Panc1 (cell line): ENCODE measurements around the gene FGFR4. TPM values are rescaled to one million over a fixed set of nuclear protein-coding genes. Genes with fewer than 3 reads are reported as not detected.

Source experiments
- ATAC-seq: fragments of 200-7000 bp; cut with Tn5 transposase; 2 replicates; pipeline ENCODE4 v1.9.1; 2020; ENCODE audit warnings: mild to moderate bottlenecking, moderate library complexity
- BruUV-seq: library from RNA; stranded (reverse); fragments of 400-500 nt; replicated peaks from 2 replicates; lab custom pipeline; 2021; lab: Mats Ljungman, UMichigan
- CTCF ChIA-PET: fragments of 300-600 bp; sonication (Branson Sonifier 250); formaldehyde crosslinking; loops from one replicate; lab custom pipeline; 2022; ENCODE audit warnings: antibody characterized with exemption; lab: Charles Lee
- POLR2A ChIA-PET: fragments of 300-600 bp; sonication (Branson Sonifier 250); formaldehyde crosslinking; loops from one replicate; lab custom pipeline; 2022; ENCODE audit warnings: antibody characterized with exemption; lab: Charles Lee
- DNase-seq: peaks from one replicate; pipeline ENCODE4 v3.0.0-alpha.2; 2010; ENCODE audit warnings: low read depth, low spot score
- H3K27ac ChIP-seq: 2 replicates; pipeline ENCODE4 v1.5.1; 2011; ENCODE audit warnings: mild to moderate bottlenecking, low read length, inconsistent platforms
- H3K27me3 ChIP-seq: fragments of 200-500 bp; sonication (Bioruptor generic); 2 replicates; pipeline ENCODE4 v1.6.0; 2014; ENCODE audit warnings: low read length, inconsistent platforms; ENCODE audit not compliant: control insufficient read depth, insufficient read depth
- H3K36me3 ChIP-seq: fragments of 200-500 bp; sonication (Bioruptor generic); 2 replicates; pipeline ENCODE4 v1.5.1; 2014; ENCODE audit warnings: inconsistent platforms, mild to moderate bottlenecking, low read length, moderate library complexity; ENCODE audit not compliant: control insufficient read depth, insufficient read depth
- H3K4me1 ChIP-seq: 2 replicates; pipeline ENCODE4 v1.5.1; 2011; ENCODE audit warnings: inconsistent platforms, mild to moderate bottlenecking, low read length, moderate library complexity; ENCODE audit not compliant: control insufficient read depth, insufficient read depth
- H3K4me3 ChIP-seq, 2 experiments: 2 replicates each; pipeline ENCODE4 v1.5.1; 2011 to 2012; ENCODE audit warnings: low read depth in 2 of 2, low read length in 2 of 2, mild to moderate bottlenecking in 2 of 2, inconsistent platforms in 1 of 2, moderate library complexity in 1 of 2
- H3K9me3 ChIP-seq: fragments of 200-500 bp; sonication (Bioruptor generic); 2 replicates; pipeline ENCODE4 v1.5.1; 2014; ENCODE audit warnings: low read depth, mild to moderate bottlenecking, inconsistent platforms, low read length, moderate library complexity; ENCODE audit not compliant: control insufficient read depth, insufficient read depth
- POLR2AphosphoS5 ChIP-seq: IDR thresholded peaks from 2 replicates; pipeline ENCODE4 v1.6.1; 2012; ENCODE audit warnings: mild to moderate bottlenecking, low read depth, low read length, moderate library complexity
- SIN3A ChIP-seq: IDR thresholded peaks from 2 replicates; pipeline ENCODE4 v1.6.1; 2012; ENCODE audit warnings: low read depth, mild to moderate bottlenecking, low read length, moderate library complexity, borderline replicate concordance; ENCODE audit not compliant: insufficient read depth
- TCF7L2 ChIP-seq: IDR thresholded peaks from 2 replicates; pipeline ENCODE4 v1.6.1; 2011; ENCODE audit warnings: mild to moderate bottlenecking, low read depth, low read length, inconsistent platforms
- in situ Hi-C: cut with HindIII; loops from 2 replicates; pipeline ENCODE4 v1.10.0; 2016; ENCODE audit warnings: low sequenced_read_pairs, low pct_unique_long_range_greater_than_20kb
- intact Hi-C: fragments of 100-400 bp; cut with micrococcal nuclease; formaldehyde crosslinking; loops from one replicate; pipeline ENCODE4 v1.10.0; 2022; ENCODE audit not compliant: unreplicated experiment
- total RNA-seq: library from RNA; stranded (reverse); gene quantifications from one replicate; pipeline ENCODE4 v1.2.1, GENCODE V29; 2021; ENCODE audit not compliant: unreplicated experiment
- TF ChIP-seq, protein P1 (sequence below): fragments of 450-650 bp; IDR thresholded peaks from 2 replicates; pipeline ENCODE4 v1.5.1; 2017; ENCODE audit warnings: mild to moderate bottlenecking
- TF ChIP-seq, protein P2 (sequence below), 2 experiments: IDR thresholded peaks; 2 replicates each; pipeline ENCODE4 v1.6.1; 2011 to 2012; ENCODE audit warnings: low read depth in 2 of 2, control low read depth in 1 of 2, low read length in 1 of 2, mild to moderate bottlenecking in 1 of 2, moderate library complexity in 1 of 2; ENCODE audit not compliant: insufficient read depth in 1 of 2

FGFR4 gene
- total RNA-seq, 1 experiment from 2014 or later = 7.5 TPM

DNA sequence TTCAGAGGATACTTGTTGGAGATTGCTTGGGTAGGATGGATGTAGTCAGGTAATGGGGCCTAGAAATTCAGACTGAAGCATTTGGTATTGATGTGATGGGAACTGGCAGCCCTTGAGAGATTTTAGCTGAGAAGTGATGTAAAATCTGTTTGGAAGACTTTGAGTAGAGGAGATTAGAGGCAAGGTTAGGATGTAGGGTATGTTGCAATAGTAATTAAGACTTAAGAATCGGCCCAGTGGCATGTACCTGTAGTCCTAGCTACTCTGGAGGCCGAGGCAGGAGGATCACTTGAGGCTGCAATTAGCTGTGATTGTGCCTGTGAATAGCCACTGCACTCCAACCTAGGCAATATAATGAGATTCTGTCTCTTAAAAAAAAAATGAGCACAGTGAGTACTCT, 53.6 kb downstream of the FGFR4 start:
- H3K4me3 ChIP-seq = no peak overlapping the region
- TF ChIP-seq POLR2AphosphoS5 = no peak
- TF ChIP-seq TCF7L2 = no peak
- TF ChIP-seq, protein P1, sequence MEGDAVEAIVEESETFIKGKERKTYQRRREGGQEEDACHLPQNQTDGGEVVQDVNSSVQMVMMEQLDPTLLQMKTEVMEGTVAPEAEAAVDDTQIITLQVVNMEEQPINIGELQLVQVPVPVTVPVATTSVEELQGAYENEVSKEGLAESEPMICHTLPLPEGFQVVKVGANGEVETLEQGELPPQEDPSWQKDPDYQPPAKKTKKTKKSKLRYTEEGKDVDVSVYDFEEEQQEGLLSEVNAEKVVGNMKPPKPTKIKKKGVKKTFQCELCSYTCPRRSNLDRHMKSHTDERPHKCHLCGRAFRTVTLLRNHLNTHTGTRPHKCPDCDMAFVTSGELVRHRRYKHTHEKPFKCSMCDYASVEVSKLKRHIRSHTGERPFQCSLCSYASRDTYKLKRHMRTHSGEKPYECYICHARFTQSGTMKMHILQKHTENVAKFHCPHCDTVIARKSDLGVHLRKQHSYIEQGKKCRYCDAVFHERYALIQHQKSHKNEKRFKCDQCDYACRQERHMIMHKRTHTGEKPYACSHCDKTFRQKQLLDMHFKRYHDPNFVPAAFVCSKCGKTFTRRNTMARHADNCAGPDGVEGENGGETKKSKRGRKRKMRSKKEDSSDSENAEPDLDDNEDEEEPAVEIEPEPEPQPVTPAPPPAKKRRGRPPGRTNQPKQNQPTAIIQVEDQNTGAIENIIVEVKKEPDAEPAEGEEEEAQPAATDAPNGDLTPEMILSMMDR = no peak
- TF ChIP-seq, protein P2, sequence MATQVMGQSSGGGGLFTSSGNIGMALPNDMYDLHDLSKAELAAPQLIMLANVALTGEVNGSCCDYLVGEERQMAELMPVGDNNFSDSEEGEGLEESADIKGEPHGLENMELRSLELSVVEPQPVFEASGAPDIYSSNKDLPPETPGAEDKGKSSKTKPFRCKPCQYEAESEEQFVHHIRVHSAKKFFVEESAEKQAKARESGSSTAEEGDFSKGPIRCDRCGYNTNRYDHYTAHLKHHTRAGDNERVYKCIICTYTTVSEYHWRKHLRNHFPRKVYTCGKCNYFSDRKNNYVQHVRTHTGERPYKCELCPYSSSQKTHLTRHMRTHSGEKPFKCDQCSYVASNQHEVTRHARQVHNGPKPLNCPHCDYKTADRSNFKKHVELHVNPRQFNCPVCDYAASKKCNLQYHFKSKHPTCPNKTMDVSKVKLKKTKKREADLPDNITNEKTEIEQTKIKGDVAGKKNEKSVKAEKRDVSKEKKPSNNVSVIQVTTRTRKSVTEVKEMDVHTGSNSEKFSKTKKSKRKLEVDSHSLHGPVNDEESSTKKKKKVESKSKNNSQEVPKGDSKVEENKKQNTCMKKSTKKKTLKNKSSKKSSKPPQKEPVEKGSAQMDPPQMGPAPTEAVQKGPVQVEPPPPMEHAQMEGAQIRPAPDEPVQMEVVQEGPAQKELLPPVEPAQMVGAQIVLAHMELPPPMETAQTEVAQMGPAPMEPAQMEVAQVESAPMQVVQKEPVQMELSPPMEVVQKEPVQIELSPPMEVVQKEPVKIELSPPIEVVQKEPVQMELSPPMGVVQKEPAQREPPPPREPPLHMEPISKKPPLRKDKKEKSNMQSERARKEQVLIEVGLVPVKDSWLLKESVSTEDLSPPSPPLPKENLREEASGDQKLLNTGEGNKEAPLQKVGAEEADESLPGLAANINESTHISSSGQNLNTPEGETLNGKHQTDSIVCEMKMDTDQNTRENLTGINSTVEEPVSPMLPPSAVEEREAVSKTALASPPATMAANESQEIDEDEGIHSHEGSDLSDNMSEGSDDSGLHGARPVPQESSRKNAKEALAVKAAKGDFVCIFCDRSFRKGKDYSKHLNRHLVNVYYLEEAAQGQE (IDR thresholded peaks at IDR 0.05; ENCODE audit: insufficient read depth in 1 of 2, low read depth in 2 of 2, low read length in 1 of 2) = no peak
- TF ChIP-seq SIN3A = no peak
- in situ Hi-C loops (no loop called here), intact Hi-C loops (no loop called here)
- peaks cover 19% of the 10 kb centered on the region for H3K4me1 ChIP-seq
- ChIA-PET CTCF (no interaction called here), POLR2A (no interaction called here)
- H3K36me3 ChIP-seq = peaks cover 18% of the 10 kb centered on the region
- no peak for DNase-seq
- H3K9me3 ChIP-seq = no peaks in the 10 kb centered on the region
- TSS peak; percentile 35 for BruUV-seq
- no peaks in the 10 kb centered on the region for H3K27me3 ChIP-seq
- ATAC-seq = no peak
- no peak overlapping the region for H3K27ac ChIP-seq

DNA sequence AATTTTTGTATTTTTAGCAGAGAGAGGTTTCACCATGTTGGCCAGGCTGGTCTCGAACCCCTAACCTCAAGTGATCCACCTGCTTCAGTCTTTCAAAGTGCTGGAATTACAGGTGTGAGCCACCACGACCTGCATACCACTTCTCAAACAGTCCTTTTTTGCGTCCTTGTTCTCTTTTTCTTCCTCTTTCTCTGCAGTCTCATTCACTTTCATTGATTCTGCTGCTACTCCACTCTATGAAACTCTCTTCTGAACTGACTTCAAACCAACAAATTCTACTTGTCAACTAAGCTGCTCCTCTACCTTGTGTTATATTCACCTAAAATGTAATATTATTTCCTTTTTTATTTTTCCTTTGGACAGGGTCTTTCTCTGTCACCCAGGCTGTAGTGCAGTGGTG, 54.8 kb downstream of the FGFR4 start:
- DNase-seq = no peak
- Histone ChIP-seq H3K27me3 (no peaks in the 10 kb centered on the region), H3K27ac (no peak overlapping the region), H3K4me1 (peaks cover 7% of the 10 kb centered on the region; the same call in 1 of the 2 replicates), H3K9me3 (no peaks in the 10 kb centered on the region), H3K4me3 (no peak overlapping the region), H3K36me3 (peaks cover 9% of the 10 kb centered on the region)
- intact Hi-C loops = no loop called here
- ChIA-PET POLR2A (no interaction called here), CTCF (no interaction called here)
- TF ChIP-seq, protein P1 = no peak
- no peak for TF ChIP-seq POLR2AphosphoS5
- no peak for TF ChIP-seq TCF7L2
- no peak for TF ChIP-seq SIN3A
- TF ChIP-seq, protein P2 (IDR thresholded peaks at IDR 0.05; ENCODE audit: insufficient read depth in 1 of 2, low read depth in 2 of 2, low read length in 1 of 2) = no peak
- BruUV-seq = no TSS peak
- in situ Hi-C loops = no loop called here
- no peak for ATAC-seq
